HG02610 (cell line): ENCODE data around the gene TMEM184B.

Source experiments
- ATAC-seq: cut with Tn5 transposase; IDR thresholded peaks from one replicate; pipeline ENCODE4 v1.9.1; 2021; ENCODE audit warnings: mild to moderate bottlenecking, moderate library complexity; ENCODE audit not compliant: unreplicated experiment

TMEM184B gene

GRCh38 chr22:38282397-38282796 is 9.6 kb upstream of the TMEM184B start:
- ATAC-seq, result no peak

- no peak for ATAC-seq
Measured at GRCh38 chr22:38276166-38276565, 3.4 kb upstream of the TMEM184B start.

- ATAC-seq, result no peak
Measured at GRCh38 chr22:38273135-38273826, 471 bp upstream of the TMEM184B start.

- no peak for ATAC-seq
Measured at GRCh38 chr22:38271927-38272372, 860 bp downstream of the TMEM184B start.

- no peak for ATAC-seq
Measured at GRCh38 chr22:38271101-38271500, 1.7 kb downstream of the TMEM184B start.

- no peak for ATAC-seq
Measured at GRCh38 chr22:38270091-38270992, 2.5 kb downstream of the TMEM184B start.

GRCh38 chr22:38269466-38269865 is 3.3 kb downstream of the TMEM184B start:
- no peak for ATAC-seq

GRCh38 chr22:38267086-38267485 is 5.7 kb downstream of the TMEM184B start:
- no peak for ATAC-seq

GRCh38 chr22:38266120-38266519 is 6.7 kb downstream of the TMEM184B start:
- ATAC-seq, result no peak

- ATAC-seq, result no peak
Measured at GRCh38 chr22:38264322-38264843, 8.4 kb downstream of the TMEM184B start.

GRCh38 chr22:38262051-38262795 is 10.6 kb downstream of the TMEM184B start:
- no peak for ATAC-seq

- ATAC-seq, result no peak
Measured at GRCh38 chr22:38260761-38261681, 11.8 kb downstream of the TMEM184B start.

- no peak for ATAC-seq
Measured at GRCh38 chr22:38259370-38259769, 13.4 kb downstream of the TMEM184B start.

- no peak for ATAC-seq
Measured at GRCh38 chr22:38258895-38259294, 13.9 kb downstream of the TMEM184B start.

- ATAC-seq, result no peak
Measured at GRCh38 chr22:38257650-38258250, 15.1 kb downstream of the TMEM184B start.

- no peak for ATAC-seq
Measured at GRCh38 chr22:38257181-38257580, 15.6 kb downstream of the TMEM184B start.

GRCh38 chr22:38255697-38256096 is 17.1 kb downstream of the TMEM184B start:
- no peak for ATAC-seq

- no peak for ATAC-seq
Measured at GRCh38 chr22:38251341-38251692, 21.5 kb downstream of the TMEM184B start.

- no peak for ATAC-seq
Measured at GRCh38 chr22:38250643-38251340, 22.0 kb downstream of the TMEM184B start.
